Measurements from ENCODE around the gene ARHGAP10. TPM values are rescaled to one million over a fixed set of nuclear protein-coding genes. Genes with fewer than 3 reads are reported as not detected.

Gene ARHGAP10
- total RNA-seq, 1 donor from 2014 or later, result 28.0 TPM

DNA sequence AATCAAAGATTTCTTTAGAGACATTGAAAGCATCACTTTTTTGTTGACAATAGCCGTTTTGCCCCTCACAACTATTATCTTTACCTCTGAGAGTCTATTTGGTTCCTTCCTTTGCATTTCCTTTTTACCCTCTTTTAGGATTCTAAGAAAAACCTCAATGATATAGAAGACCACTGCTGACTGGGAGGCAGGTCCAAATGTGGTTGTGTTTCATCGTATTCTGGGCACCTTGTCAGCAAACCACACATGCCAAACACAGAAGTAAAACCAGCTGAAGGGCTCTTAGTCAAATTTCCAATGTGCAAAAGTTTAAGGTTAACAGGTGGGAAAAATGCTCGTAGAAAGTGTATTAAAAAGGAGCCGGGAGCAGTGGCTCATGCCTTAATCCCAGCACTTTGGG is 42.8 kb upstream of the ARHGAP10 start:
- Histone ChIP-seq H4K20me1 (ENCODE audit: insufficient read depth, low read length) (no peaks in the 10 kb centered on the region), H3K9ac (ENCODE audit: low read length) (no peak overlapping the region), H3K4me3 (ENCODE audit: insufficient read depth, low read depth, low read length) (no peak overlapping the region), H3K79me2 (ENCODE audit: insufficient read depth, low read length) (peaks cover under 1% of the 10 kb centered on the region), H3K27ac (ENCODE audit: low read depth, low read length) (no peak overlapping the region), H3K27me3 (ENCODE audit: insufficient read depth, low read length) (no peaks in the 10 kb centered on the region), H3K4me1 (ENCODE audit: insufficient read depth, low read length) (peaks cover 5% of the 10 kb centered on the region), H3K4me2 (ENCODE audit: low read length) (no peak overlapping the region), H2AFZ (ENCODE audit: low read depth, low read length) (no peak overlapping the region), H3K36me3 (ENCODE audit: insufficient read depth, low read length) (no peaks in the 10 kb centered on the region), H3K9me3 (ENCODE audit: insufficient read depth, low read depth, low read length) (no peaks in the 10 kb centered on the region)
- Mint-ChIP-seq H3K27ac (ENCODE audit: unreplicated experiment) (no peak overlapping the region), H3K27me3 (ENCODE audit: low read depth, unreplicated experiment) (no peaks in the 10 kb centered on the region), H3K36me3 (ENCODE audit: low read depth, unreplicated experiment) (no peaks in the 10 kb centered on the region), H3K4me1 (ENCODE audit: low read depth, unreplicated experiment) (peaks cover 2% of the 10 kb centered on the region), H3K9me3 (ENCODE audit: unreplicated experiment) (no peaks in the 10 kb centered on the region), H3K4me3 (ENCODE audit: unreplicated experiment) (no peak overlapping the region)
- FAIRE-seq (no peak), DNase-seq (ENCODE audit: low read depth) (no peak)
- no peak for TF ChIP-seq EZH2 (IDR thresholded peaks at IDR 0.05; ENCODE audit: insufficient read depth, low read length)
- TF ChIP-seq, protein P1, sequence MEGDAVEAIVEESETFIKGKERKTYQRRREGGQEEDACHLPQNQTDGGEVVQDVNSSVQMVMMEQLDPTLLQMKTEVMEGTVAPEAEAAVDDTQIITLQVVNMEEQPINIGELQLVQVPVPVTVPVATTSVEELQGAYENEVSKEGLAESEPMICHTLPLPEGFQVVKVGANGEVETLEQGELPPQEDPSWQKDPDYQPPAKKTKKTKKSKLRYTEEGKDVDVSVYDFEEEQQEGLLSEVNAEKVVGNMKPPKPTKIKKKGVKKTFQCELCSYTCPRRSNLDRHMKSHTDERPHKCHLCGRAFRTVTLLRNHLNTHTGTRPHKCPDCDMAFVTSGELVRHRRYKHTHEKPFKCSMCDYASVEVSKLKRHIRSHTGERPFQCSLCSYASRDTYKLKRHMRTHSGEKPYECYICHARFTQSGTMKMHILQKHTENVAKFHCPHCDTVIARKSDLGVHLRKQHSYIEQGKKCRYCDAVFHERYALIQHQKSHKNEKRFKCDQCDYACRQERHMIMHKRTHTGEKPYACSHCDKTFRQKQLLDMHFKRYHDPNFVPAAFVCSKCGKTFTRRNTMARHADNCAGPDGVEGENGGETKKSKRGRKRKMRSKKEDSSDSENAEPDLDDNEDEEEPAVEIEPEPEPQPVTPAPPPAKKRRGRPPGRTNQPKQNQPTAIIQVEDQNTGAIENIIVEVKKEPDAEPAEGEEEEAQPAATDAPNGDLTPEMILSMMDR (IDR thresholded peaks at IDR 0.05; ENCODE audit: insufficient read depth, low read depth, low read length), result no peak

DNA sequence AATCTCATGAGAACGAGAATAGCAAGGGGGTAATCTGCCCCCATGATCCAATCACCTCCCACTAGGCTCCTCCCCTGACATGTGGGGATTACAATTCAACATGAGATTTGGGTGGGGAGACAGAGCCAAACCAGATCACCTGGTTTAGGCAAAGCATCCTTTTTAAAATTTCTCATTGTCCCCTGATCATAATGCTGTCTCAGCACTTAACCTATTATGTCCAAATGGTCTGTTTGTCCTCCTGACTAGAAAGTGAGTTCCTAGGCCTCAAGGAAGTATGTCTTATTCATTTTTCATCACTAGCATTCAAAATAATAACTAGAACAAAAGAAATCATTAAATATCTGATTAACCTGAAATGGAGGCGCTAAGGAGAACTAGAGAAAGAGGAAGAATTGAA is 40.1 kb upstream of the ARHGAP10 start:
- H3K36me3 Mint-ChIP-seq (ENCODE audit: low read depth, unreplicated experiment), result no peaks in the 10 kb centered on the region
- H3K4me1 Mint-ChIP-seq (ENCODE audit: low read depth, unreplicated experiment), result no peaks in the 10 kb centered on the region

GRCh38 chr4:147693218-147693617 is 38.7 kb upstream of the ARHGAP10 start:
- no peaks in the 10 kb centered on the region for H3K9me3 ChIP-seq (ENCODE audit: insufficient read depth, low read depth, low read length)
- H3K9ac ChIP-seq (ENCODE audit: low read length), result no peak overlapping the region
- H3K79me2 ChIP-seq (ENCODE audit: insufficient read depth, low read length), result no peaks in the 10 kb centered on the region
- H3K27me3 ChIP-seq (ENCODE audit: insufficient read depth, low read length), result no peaks in the 10 kb centered on the region
- no peaks in the 10 kb centered on the region for H3K4me1 ChIP-seq (ENCODE audit: insufficient read depth, low read length)
- H3K4me3 ChIP-seq (ENCODE audit: insufficient read depth, low read depth, low read length), result no peak overlapping the region
- H3K36me3 ChIP-seq (ENCODE audit: insufficient read depth, low read length), result no peaks in the 10 kb centered on the region
- no peaks in the 10 kb centered on the region for H4K20me1 ChIP-seq (ENCODE audit: insufficient read depth, low read length)
- FAIRE-seq, result no peak
- H3K27me3 Mint-ChIP-seq (ENCODE audit: low read depth, unreplicated experiment), result no peaks in the 10 kb centered on the region
- no peaks in the 10 kb centered on the region for H3K36me3 Mint-ChIP-seq (ENCODE audit: low read depth, unreplicated experiment)
- no peaks in the 10 kb centered on the region for H3K9me3 Mint-ChIP-seq (ENCODE audit: unreplicated experiment)
- no peak overlapping the region for H3K4me2 ChIP-seq (ENCODE audit: low read length)
- DNase-seq (ENCODE audit: low read depth), result no peak
- no peaks in the 10 kb centered on the region for H3K4me1 Mint-ChIP-seq (ENCODE audit: low read depth, unreplicated experiment)
- no peak overlapping the region for H3K27ac Mint-ChIP-seq (ENCODE audit: unreplicated experiment)
- TF ChIP-seq, protein P1 (IDR thresholded peaks at IDR 0.05; ENCODE audit: insufficient read depth, low read depth, low read length), result no peak
- TF ChIP-seq EZH2 (IDR thresholded peaks at IDR 0.05; ENCODE audit: insufficient read depth, low read length), result no peak
- H3K27ac ChIP-seq (ENCODE audit: low read depth, low read length), result no peak overlapping the region
- H3K4me3 Mint-ChIP-seq (ENCODE audit: unreplicated experiment), result no peak overlapping the region
- no peak overlapping the region for H2AFZ ChIP-seq (ENCODE audit: low read depth, low read length)

More for the DNA sequence above, 40.1 kb upstream of the ARHGAP10 start:
- no peak overlapping the region for H3K27ac Mint-ChIP-seq (ENCODE audit: unreplicated experiment)
- Histone ChIP-seq H3K27ac (ENCODE audit: low read depth, low read length) (no peak overlapping the region), H3K9ac (ENCODE audit: low read length) (no peak overlapping the region), H3K79me2 (ENCODE audit: insufficient read depth, low read length) (no peaks in the 10 kb centered on the region), H3K4me1 (ENCODE audit: insufficient read depth, low read length) (no peaks in the 10 kb centered on the region), H3K27me3 (ENCODE audit: insufficient read depth, low read length) (no peaks in the 10 kb centered on the region), H3K4me3 (ENCODE audit: insufficient read depth, low read depth, low read length) (no peak overlapping the region), H2AFZ (ENCODE audit: low read depth, low read length) (no peak overlapping the region), H3K9me3 (ENCODE audit: insufficient read depth, low read depth, low read length) (no peaks in the 10 kb centered on the region), H3K4me2 (ENCODE audit: low read length) (no peak overlapping the region), H4K20me1 (ENCODE audit: insufficient read depth, low read length) (no peaks in the 10 kb centered on the region), H3K36me3 (ENCODE audit: insufficient read depth, low read length) (no peaks in the 10 kb centered on the region)
- H3K27me3 Mint-ChIP-seq (ENCODE audit: low read depth, unreplicated experiment), result no peaks in the 10 kb centered on the region
- DNase-seq (ENCODE audit: low read depth) (no peak), FAIRE-seq (no peak)
- no peaks in the 10 kb centered on the region for H3K9me3 Mint-ChIP-seq (ENCODE audit: unreplicated experiment)
- no peak overlapping the region for H3K4me3 Mint-ChIP-seq (ENCODE audit: unreplicated experiment)
- TF ChIP-seq, protein P1 (IDR thresholded peaks at IDR 0.05; ENCODE audit: insufficient read depth, low read depth, low read length), result no peak
- TF ChIP-seq EZH2 (IDR thresholded peaks at IDR 0.05; ENCODE audit: insufficient read depth, low read length), result no peak

Data from astrocyte (in vitro differentiated cells and primary cell).